A172 (cell line): ENCODE data around the gene ROGDI. TPM values are rescaled to one million over a fixed set of nuclear protein-coding genes. Genes with fewer than 3 reads are reported as not detected.
A peak's percentile ranks its signal among the peaks of the same experiment; 100 is the strongest.

Experiments used
- DNase-seq: peaks from one replicate; pipeline ENCODE4 v3.0.0-alpha.2; 2015; ENCODE audit warnings: low spot score
- total RNA-seq: library from RNA; depleted of rRNA; stranded (reverse); fragments of >200 nt; shearing (Covaris generic); gene quantifications from 2 replicates; pipeline ENCODE4 v1.2.3, GENCODE V29; 2014

The ROGDI gene
- total RNA-seq, 1 experiment from 2014 or later: 25.8 TPM

DNA sequence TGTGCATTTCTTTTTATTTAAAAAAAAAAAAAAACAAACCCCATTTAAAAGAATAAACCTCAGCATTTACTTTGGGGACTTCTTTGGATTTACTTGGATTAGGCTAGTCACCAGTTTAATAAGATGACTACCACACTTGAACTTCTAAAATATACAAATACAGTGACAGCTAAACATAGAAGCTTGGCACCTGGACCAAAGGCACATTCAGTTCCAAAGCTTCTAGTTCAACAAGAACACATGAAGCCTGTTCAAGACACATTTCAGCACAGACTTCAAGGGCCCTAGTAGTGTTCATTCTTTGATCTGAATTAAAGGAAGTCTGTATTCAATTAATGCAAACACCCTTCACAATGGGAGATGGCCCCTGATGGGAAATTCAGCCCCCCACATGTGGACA is 11.6 kb upstream of the ROGDI start:
- DNase-seq: no peak

DNA sequence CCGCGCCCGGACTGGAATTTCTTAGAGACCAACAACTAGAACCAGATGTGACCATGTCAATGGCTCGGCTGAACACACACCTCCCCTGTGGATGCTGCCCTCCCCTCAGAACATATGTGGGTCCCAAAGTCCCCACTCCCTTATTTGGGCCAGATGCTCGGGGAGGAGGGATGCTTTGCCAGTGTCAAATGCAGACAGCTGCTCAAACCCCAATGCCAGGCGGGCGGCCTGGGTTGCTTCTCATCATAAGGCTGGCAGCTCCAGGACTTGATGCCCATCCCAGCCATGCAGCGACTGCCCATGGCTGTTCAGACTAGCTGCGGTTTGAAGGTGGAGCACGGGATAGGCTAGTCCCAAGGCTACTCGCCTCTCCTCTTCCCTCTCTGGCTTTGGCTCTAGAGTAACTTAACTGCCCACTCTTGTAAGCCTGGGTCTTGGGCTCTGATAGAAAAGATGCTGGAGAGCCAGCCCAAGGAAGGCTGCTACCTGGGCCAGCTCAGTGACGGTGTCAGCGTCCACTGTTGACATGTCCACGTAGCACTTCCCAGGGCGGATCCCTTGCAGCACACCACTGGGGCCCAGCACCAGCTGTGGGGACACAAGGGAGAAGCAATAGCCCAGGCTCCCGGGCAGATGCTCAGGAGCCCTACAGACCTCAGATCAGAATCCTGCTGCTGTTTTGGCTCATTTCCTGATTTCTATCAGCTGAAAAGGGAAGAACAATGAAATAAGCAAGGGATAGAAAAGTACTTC is 11.0 kb upstream of the ROGDI start:
- DNase-seq: no peak

DNA sequence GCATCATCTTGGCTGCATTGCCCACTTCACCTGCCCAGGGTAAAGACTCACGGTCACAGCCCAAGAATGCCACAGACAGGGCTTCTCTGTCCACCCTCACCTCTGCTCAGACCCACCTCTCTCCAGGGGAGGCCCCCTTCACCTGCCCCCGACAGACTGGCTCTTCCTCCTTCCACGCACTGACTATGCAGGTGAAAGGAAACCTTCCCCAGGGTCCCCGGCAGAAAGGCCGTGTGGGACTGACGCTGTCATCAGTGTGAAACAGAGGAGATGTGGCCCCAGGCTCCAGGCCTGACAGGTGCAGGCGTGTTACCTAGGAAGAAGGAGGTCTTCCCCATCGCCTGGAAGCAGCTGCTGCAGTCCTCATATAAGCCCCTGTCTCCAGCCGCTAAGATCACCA is 9.3 kb upstream of the ROGDI start:
- DNase-seq: no peak

DNA sequence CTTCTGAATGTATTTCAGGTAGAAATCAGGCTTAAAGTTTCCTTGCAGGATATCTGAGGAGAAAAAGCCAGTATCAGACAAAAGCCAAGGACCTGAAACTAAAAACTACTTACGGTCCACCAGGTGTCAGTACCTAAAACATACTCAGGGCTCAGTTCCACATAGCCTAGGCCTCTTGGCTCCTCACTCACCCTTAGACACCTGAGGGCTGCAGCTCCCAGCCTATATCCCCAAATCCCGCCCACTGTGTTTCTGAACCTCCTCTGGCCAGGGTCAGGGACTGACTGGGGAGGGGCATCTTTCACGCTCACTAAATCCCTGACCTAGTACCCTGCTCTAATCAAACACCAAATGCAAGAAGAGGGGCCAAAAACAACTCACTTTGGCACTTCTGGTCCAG is 8.8 kb upstream of the ROGDI start:
- no peak for DNase-seq

DNA sequence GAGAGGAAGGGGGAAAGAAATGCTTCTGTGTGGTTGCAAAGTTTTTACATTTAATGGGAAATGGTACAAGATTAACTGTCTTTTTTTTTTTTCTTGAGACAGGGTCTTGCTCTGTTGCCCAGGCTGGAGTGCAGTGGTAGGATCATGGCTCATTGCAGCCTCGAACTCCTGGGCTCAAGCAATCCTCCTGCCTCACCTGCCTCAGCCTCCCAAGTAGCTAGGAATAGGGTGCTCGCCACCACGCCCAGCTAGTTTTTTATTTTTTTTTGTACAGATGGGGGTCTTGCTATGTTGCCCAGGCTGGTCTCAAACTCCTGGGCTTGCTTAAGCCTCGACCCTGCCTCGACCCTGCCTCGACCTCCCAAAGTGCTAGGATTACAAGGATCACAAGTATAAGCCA is 3.8 kb upstream of the ROGDI start:
- no peak for DNase-seq

DNA sequence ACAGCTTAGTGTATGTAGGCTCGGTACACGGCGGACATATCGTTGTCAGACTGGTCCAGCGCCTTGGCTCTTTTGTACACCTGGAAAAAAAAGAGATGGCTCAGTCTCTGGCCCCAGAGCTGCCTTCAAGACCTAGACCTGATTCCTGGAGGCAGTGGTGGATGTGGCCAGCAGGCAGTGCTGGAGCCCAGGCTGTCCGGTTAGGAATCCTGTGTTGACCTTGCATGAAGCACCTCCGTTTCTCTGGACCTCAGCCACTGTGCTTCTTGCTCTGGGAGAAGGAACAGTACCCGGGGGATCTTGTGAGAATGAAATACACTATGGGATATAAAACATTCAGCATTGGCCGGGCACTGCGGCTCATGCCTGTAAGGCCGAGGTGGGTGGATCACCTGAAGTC is 2.8 kb upstream of the ROGDI start:
- no peak for DNase-seq

DNA sequence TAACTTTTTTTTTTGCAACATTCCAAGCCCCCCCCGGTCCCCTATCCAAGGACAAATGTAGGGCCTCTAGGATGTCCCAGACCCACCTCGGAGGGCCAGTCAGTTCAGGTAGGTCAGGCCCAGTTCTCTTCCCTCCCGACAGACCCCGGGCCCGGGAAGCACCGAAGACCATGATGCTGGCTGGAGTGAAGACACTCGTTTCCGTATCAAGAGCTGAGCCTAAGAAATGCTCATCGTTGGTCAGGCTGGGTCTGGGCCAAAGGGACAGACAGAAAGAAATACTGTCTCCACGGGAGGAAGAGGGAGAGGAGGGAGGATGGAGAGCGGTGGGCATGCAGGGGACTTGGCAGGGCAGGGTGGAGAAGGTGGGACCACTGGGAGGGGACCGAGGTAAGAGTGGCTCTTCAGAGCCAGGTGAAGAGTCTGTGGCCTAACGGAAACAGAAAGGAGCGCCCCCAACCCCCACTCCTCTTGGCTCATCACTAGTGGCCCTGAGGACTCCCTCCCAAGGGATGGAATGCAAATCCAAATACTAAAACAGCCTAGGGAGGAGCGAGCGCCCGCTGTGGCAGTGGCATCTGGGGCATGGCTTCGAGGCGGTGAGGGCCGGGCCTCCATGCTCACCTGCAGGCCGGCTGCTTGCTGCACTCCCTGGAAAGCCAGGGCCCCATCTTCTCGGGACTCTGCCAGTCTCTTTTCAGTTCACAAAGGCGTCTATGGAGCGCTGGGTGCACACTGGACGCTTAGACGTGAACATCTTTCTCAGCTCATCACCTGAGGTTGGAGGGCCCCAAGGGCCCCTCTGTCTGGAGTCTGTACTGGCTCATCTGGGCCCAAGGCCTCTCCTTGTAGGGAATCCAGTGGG is 1.7 kb upstream of the ROGDI start:
- no peak for DNase-seq

DNA sequence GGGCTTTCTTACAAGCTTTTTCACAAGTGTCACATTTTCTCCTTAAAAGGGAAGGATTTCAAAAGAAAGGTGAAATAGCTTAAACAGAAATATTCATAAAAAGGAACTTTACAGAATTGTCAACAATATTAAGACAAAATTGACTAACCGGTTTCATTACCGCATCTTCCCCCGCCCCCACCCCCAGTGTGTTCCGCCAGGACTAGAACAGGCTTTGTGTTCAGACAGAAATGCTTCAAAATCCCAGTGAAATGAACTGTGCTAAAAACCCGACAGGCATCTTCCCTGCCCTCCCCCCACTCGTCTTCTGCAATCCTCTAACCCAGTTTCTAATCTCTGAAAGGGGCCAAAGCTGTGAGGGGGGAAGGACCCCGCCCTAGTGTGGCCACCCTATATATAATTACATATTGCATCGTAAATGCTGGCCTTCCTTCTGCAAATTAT is 990 bp upstream of the ROGDI start:
- DNase-seq: no peak

DNA sequence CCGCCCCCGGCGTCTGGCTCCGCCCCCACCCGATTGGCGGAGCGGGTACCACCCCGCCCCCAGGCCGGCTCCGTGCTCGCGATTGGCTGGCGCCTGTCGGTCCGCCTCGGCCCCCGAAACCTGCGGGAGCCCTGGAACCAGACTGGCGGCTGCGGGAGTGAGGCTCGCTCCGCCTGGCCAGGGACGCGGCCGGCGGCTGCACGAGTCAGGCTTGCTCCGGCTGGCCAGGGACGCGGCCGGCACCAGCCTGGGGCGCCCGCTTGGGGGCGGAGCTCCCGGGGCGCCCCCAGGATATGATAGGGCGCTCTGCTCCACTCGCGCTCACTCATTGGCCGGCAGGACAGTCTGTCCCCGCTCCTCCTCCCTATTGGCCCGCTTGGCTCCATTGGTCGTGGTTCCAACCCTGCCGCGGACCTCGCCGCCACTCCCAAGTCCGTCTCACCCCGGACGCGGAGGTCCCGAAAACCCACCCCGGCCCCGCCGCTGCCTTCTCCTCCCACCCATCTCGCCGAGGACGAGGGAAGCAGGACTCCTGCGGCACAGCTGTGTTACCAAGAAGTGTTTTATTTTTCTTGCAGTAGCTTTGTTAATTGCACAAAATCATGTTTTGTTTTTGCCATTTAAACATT is 340 bp upstream of the ROGDI start:
- DNase-seq: peak; percentile 92

DNA sequence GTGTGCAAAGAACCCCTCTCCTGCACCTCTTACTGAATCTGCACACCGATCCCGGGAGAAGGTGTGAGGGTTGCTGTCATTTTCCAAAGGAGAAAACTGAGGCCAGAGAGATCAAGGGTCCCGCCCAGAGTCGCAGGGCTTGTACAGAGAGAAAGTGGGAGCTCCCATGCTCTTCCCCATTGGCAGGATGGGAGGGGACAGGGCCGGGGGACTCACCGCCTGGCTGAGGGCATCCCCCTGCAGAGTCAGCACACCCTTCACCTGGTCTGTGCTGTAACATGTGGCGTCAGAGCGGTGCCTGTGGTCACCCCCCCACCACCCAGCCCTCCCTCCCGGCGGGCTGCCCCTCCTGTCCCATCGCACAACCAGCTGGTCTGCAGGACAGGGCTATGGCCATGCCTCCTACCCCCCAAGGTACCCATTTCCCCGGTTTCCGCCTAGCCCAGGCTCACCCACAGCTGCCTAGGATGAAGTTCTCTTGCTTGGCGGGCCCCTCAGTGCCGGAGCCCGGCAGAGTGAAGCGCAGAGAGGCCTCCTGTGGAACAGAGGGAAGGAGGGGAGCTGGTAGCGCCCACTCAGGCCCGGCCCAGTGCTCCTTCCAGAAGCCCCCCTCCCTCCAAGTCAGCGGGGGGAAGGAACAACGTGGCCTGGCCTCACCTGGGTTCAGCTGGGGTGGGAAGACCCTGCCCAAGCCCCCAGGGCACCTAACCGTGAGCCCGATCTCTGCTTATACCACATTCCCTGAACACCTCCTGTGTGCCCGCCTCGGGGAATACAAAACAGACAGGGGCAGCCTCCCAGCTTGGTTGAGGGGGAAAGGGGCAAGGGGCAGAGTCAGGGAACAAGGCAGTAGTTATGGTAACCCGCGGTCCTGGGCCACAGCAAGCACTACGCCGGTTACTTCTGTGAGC is 1.1 kb downstream of the ROGDI start:
- DNase-seq: no peak

DNA sequence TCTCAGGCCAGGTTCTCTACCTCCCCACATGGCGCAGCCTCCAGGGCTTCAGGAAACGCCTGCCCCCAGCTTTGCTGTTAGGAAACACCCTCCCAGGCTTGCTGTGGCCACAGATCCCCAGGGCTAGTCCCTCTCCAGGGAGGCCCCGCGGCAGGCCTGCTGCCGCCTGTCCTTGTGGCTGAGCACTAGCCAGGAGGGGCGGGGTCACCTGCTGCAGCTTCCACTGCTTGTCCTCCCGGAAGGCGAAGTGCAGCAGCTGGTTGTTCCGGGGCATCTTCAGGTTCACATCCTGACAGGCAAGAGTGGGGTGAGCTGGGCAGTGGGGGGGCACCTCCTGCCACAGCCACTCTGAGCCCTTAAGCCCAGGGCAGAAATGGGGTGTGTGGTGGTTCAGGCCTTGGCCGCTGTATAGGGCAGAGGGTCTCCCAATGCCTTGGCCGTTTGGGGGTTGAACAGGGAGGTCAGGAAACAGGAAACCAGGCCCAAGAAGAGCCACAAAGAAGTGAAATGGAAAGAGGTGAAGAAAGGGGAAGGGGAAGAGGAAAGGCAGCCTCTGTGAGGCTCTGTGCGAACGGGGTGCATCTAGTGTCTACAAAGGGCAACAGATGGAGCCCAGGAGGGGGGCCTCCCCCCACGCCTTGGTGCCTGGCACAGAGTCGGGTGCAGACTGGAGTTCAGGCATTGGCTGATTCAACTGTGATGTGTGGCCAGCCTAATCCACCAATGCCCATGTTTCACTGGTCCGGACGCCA is 2.0 kb downstream of the ROGDI start:
- no peak for DNase-seq

DNA sequence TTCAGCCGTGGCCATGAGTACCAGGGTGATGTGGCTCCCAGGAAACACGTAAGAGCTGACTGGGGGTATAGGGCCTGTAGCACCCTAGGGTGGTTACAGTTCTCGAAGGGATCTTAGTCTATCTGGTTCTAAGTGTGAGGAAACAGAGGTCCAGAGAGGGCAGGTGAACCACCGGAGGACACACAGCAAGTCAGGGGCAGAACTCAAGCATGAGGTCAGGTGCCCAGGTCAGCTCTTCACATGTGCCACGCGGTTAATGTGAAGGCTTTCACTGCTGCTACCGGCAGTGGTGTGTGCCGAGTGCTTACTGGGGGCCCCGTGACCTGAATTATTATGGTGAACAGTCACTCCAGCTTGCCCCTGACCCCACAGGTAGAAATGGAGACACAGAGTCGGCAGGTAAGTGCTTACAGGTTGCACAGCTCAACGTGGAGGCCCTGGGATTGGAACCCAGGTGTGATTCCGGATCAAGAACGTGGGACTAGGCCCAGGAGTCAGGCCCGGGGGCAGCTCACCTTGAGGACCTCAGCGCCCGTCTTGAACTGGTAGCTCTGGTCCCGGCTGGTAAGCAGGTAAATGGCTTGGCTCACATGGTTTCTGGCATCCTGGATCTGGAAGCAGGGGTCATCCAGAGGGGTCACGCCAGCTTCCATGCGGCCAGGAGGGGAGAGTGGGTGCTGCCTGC is 3.1 kb downstream of the ROGDI start:
- no peak for DNase-seq

DNA sequence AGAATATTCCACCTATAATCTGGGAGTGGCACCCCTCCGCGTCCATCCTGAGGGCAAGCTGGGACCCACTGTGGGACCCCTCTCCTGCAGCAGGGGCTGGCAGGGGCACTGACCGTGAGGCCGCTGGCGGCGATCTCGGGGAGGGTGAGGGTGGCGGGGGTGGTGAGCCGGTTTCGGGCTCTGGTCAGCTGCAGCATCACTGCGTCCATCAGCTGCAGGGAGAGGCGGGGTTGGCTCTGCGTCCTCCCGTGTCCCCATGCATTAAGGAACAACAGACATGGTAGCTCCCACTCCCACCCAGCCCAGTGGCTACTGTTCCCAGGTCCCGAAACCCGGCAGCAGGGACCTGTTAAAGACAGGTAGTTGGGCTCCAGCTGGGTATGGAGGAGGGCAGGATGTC is 4.0 kb downstream of the ROGDI start:
- no peak for DNase-seq

DNA sequence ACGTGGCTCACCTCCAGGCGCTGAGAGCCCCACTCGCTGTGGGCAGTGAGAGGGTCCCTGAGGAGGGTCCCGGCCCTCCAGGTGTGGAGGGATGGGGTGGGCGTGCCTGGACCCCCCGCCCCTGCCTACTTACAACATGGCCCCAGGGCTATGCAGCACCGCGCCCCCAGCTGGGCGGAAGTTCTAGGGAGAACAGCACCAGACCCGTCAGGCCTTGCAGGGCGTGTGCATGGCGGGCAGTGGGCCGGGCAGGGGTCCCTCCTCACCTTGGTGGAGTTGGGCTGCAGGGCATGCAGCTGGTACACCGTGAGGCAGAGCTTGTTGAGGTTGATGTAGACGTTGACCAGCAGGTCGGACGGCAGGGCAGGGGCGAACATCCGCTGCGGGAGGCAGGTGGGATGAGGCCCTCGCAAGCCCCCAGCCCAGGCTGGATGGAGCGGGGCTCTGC is 4.6 kb downstream of the ROGDI start:
- DNase-seq: no peak

DNA sequence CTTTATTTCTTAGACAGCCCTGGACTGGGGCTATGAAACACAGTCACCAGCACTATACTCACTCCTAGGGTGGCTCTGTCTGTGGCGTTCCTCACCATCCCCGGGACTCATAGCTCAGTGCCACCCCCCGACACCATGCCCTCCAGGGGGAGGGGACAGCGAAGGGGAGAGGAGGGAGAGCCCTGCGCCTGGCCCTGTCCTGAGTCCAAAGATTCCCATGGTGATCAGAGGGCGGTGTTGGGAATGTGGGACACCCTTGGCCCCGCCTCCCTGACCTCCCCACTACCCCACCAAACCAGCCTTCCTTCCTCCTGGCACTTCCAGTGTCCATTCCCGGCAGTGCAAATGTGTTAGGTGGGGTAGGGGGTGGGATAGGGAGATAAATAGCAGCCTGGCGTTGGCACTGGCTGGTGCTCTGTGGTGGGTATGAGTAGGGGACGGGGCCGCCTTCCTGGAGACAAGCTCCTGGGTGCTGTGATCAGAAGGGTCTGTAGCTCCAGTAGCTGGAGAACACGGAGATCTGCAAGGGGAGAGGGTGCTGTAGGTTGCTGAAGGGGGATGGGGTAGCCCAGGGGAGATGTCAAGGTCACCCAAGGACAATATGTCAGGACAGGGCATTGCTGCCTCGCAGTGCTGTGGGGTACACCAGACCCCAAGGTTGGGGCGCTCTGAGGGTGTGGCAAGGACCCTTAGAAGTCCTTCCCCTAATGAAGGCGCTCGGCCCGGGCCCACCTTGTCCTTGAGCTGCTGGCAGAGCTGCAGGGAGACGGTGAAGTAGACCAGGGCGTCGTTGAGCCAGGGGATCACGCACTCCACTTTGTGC is 5.2 kb downstream of the ROGDI start:
- DNase-seq: no peak

DNA sequence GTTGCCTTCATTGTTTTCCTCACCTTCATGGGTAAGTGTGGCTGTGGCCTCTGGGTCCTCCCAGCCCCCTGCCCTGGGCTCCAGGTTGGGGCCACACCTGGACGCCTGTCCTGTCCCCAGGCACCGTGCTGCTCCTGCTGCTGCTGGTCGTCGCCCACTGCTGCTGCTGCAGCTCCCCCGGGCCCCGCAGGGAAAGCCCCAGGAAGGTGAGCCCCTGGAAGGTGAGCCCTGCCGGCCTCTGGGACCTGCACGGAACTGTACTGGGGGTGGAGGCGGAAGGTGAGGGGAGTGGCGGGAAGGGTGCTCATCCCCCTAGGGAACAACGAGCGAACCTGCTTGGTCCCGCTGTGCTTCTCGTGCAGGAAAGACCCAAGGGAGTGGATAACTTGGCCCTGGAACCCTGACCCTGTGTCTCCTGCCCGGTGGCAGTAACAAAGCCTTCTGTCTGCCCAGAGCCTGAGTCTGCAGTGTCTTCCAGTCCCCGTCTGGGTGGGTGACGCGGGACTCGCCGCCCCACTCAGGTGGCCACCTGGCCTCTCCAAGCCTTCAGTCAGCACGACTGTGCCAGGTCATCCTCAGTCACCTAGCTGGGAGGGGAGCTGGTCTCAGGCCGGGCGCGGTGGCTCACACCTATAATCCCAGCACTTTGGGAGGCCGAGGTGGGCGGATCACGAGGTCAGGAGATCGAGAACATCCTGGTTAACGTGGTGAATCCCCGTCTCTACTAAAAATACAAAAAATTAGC is 6.4 kb downstream of the ROGDI start:
- no peak for DNase-seq

DNA sequence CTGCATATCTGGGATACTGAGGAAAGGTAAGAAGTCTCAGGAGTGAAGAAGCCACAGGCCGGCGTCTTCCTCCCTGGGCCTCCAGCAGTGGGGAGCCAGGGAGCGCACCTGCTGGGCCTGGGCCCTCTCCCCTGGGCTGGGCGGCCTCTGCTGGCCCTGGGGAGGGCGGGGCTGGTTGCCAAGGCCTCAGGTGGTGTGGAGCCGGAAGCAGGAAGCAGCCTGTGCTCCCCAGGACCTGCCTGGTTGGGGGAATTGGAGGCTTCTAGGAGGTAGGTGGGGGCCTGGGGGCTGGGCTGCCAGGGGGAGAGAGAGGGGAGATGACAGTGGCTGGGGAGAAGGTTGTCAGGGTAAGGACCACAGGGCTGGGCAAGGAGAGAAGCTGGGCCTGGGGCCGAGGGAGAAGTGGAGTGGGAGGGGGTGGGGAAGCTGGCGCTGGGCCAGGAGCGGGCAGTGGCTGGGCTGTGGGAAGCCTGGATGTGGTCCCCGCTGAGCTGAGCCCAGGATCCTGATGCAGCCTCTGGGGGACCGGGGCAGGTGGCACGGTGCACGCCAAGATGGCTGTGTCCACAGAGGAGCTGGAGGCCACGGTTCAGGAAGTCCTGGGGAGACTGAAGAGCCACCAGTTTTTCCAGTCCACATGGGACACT is 7.1 kb downstream of the ROGDI start, which contains the start of gene SMIM22:
SMIM22 (plus strand) TSS at position 189 of the 647 bp plus-strand sequence; CDS start at position 555, 366 bp downstream.
- DNase-seq: no peak

DNA sequence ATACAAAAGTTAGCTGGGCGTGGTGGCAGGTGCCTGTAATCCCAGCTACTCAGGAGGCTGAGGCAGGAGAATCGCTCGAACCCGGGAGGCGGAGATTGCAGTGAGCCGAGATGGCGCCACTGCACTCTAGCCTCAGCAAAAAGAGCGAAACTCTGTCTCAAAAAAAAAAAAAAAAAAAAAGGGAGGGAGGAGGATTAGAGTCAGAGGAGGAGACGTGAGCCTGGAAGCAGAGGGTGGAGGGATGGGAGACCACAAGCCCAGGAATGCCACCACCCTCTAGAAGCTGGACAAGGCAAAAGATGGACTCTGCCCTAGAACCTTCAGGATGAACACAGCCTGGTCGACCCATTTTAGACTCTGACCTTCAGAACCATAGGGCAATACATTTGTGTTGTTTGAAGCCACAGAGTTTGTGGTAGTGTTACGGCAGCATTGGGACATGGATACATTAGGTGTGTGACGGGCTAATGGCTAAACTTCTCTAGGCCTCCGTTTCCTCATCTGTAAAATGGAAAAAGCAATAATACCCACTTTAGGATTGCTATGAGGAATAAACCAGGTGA is 9.4 kb downstream of the ROGDI start:
- DNase-seq: no peak
